ENCODE results near the gene INA.

INA gene

GRCh38 chr10:103280031-103280430, 3.1 kb downstream of the INA start:
- no peak overlapping the region for H3K4me3 ChIP-seq
- no peaks in the 10 kb centered on the region for H3K9me3 ChIP-seq (ENCODE audit: low read depth, low read length)
- H3K9ac ChIP-seq (ENCODE audit: insufficient read length) = no peak overlapping the region
- no peak for DNase-seq (ENCODE audit: low read depth, low spot score)
- no peak for TF ChIP-seq POLR2AphosphoS5 (IDR thresholded peaks at IDR 0.05; ENCODE audit: borderline replicate concordance, low read depth, low read length)
- TF ChIP-seq FOXP2 (optimal IDR thresholded peaks at IDR 0.05; ENCODE audit: control extremely low read depth, extremely low read length, insufficient read depth) = no peak
- TF ChIP-seq EZH2 (IDR thresholded peaks at IDR 0.05) = no peak
- no peaks in the 10 kb centered on the region for H3K36me3 ChIP-seq (ENCODE audit: insufficient read depth, low read length)
- no peak overlapping the region for H3K27ac ChIP-seq

GRCh38 chr10:103280506-103280905, 3.6 kb downstream of the INA start:
- H3K9ac ChIP-seq (ENCODE audit: insufficient read length) = no peak overlapping the region
- no peaks in the 10 kb centered on the region for H3K9me3 ChIP-seq (ENCODE audit: low read depth, low read length)
- no peaks in the 10 kb centered on the region for H3K36me3 ChIP-seq (ENCODE audit: insufficient read depth, low read length)
- no peak for TF ChIP-seq FOXP2 (optimal IDR thresholded peaks at IDR 0.05; ENCODE audit: control extremely low read depth, extremely low read length, insufficient read depth)
- no peak for TF ChIP-seq EZH2 (IDR thresholded peaks at IDR 0.05)
- no peak for TF ChIP-seq POLR2AphosphoS5 (IDR thresholded peaks at IDR 0.05; ENCODE audit: borderline replicate concordance, low read depth, low read length)
- no peak overlapping the region for H3K4me3 ChIP-seq
- DNase-seq (ENCODE audit: low read depth, low spot score) = no peak
- H3K27ac ChIP-seq = no peak overlapping the region

GRCh38 chr10:103281753-103282152, 4.8 kb downstream of the INA start:
- Histone ChIP-seq H3K4me3 (no peak overlapping the region), H3K9me3 (ENCODE audit: low read depth, low read length) (no peaks in the 10 kb centered on the region), H3K9ac (ENCODE audit: insufficient read length) (no peak overlapping the region), H3K27ac (no peak overlapping the region), H3K36me3 (ENCODE audit: insufficient read depth, low read length) (no peaks in the 10 kb centered on the region)
- TF ChIP-seq EZH2 (IDR thresholded peaks at IDR 0.05) (no peak), POLR2AphosphoS5 (IDR thresholded peaks at IDR 0.05; ENCODE audit: borderline replicate concordance, low read depth, low read length) (no peak), FOXP2 (optimal IDR thresholded peaks at IDR 0.05; ENCODE audit: control extremely low read depth, extremely low read length, insufficient read depth) (no peak)
- no peak for DNase-seq (ENCODE audit: low read depth, low spot score)

GRCh38 chr10:103282961-103283360, 6.0 kb downstream of the INA start:
- Histone ChIP-seq H3K4me3 (no peak overlapping the region), H3K27ac (no peak overlapping the region), H3K9me3 (ENCODE audit: low read depth, low read length) (no peaks in the 10 kb centered on the region), H3K36me3 (ENCODE audit: insufficient read depth, low read length) (no peaks in the 10 kb centered on the region), H3K9ac (ENCODE audit: insufficient read length) (no peak overlapping the region)
- no peak for TF ChIP-seq EZH2 (IDR thresholded peaks at IDR 0.05)
- TF ChIP-seq POLR2AphosphoS5 (IDR thresholded peaks at IDR 0.05; ENCODE audit: borderline replicate concordance, low read depth, low read length) = no peak
- TF ChIP-seq FOXP2 (optimal IDR thresholded peaks at IDR 0.05; ENCODE audit: control extremely low read depth, extremely low read length, insufficient read depth) = no peak
- DNase-seq (ENCODE audit: low read depth, low spot score) = no peak

GRCh38 chr10:103284170-103284569, 7.2 kb downstream of the INA start:
- H3K4me3 ChIP-seq = no peak overlapping the region
- no peaks in the 10 kb centered on the region for H3K36me3 ChIP-seq (ENCODE audit: insufficient read depth, low read length)
- TF ChIP-seq EZH2 (IDR thresholded peaks at IDR 0.05) (no peak), POLR2AphosphoS5 (IDR thresholded peaks at IDR 0.05; ENCODE audit: borderline replicate concordance, low read depth, low read length) (no peak), FOXP2 (optimal IDR thresholded peaks at IDR 0.05; ENCODE audit: control extremely low read depth, extremely low read length, insufficient read depth) (no peak)
- no peaks in the 10 kb centered on the region for H3K9me3 ChIP-seq (ENCODE audit: low read depth, low read length)
- no peak overlapping the region for H3K9ac ChIP-seq (ENCODE audit: insufficient read length)
- no peak for DNase-seq (ENCODE audit: low read depth, low spot score)
- no peak overlapping the region for H3K27ac ChIP-seq

GRCh38 chr10:103287992-103288391, 11.1 kb downstream of the INA start:
- TF ChIP-seq FOXP2 (optimal IDR thresholded peaks at IDR 0.05; ENCODE audit: control extremely low read depth, extremely low read length, insufficient read depth) = no peak
- TF ChIP-seq POLR2AphosphoS5 (IDR thresholded peaks at IDR 0.05; ENCODE audit: borderline replicate concordance, low read depth, low read length) = no peak
- TF ChIP-seq EZH2 (IDR thresholded peaks at IDR 0.05) = no peak
- Histone ChIP-seq H3K9ac (ENCODE audit: insufficient read length) (no peak overlapping the region), H3K36me3 (ENCODE audit: insufficient read depth, low read length) (no peaks in the 10 kb centered on the region), H3K27ac (no peak overlapping the region), H3K4me3 (no peak overlapping the region), H3K9me3 (ENCODE audit: low read depth, low read length) (no peaks in the 10 kb centered on the region)
- DNase-seq (ENCODE audit: low read depth, low spot score) = no peak

- Histone ChIP-seq H3K9ac (ENCODE audit: insufficient read length) (no peak overlapping the region), H3K27ac (no peak overlapping the region), H3K36me3 (ENCODE audit: insufficient read depth, low read length) (no peaks in the 10 kb centered on the region), H3K4me3 (no peak overlapping the region), H3K9me3 (ENCODE audit: low read depth, low read length) (no peaks in the 10 kb centered on the region)
- no peak for TF ChIP-seq FOXP2 (optimal IDR thresholded peaks at IDR 0.05; ENCODE audit: control extremely low read depth, extremely low read length, insufficient read depth)
- no peak for TF ChIP-seq EZH2 (IDR thresholded peaks at IDR 0.05)
- no peak for TF ChIP-seq POLR2AphosphoS5 (IDR thresholded peaks at IDR 0.05; ENCODE audit: borderline replicate concordance, low read depth, low read length)
- no peak for DNase-seq (ENCODE audit: low read depth, low spot score)
These were observed 14.7 kb downstream of the INA start for GRCh38 chr10:103291588-103291987.

- DNase-seq (ENCODE audit: low read depth, low spot score) = no peak
- no peak overlapping the region for H3K27ac ChIP-seq
- no peaks in the 10 kb centered on the region for H3K9me3 ChIP-seq (ENCODE audit: low read depth, low read length)
- TF ChIP-seq EZH2 (IDR thresholded peaks at IDR 0.05) = no peak
- TF ChIP-seq FOXP2 (optimal IDR thresholded peaks at IDR 0.05; ENCODE audit: control extremely low read depth, extremely low read length, insufficient read depth) = no peak
- TF ChIP-seq POLR2AphosphoS5 (IDR thresholded peaks at IDR 0.05; ENCODE audit: borderline replicate concordance, low read depth, low read length) = no peak
- H3K9ac ChIP-seq (ENCODE audit: insufficient read length) = no peak overlapping the region
- no peak overlapping the region for H3K4me3 ChIP-seq
- H3K36me3 ChIP-seq (ENCODE audit: insufficient read depth, low read length) = no peaks in the 10 kb centered on the region
These were observed 18.6 kb downstream of the INA start for GRCh38 chr10:103295374-103296015.

- H3K36me3 ChIP-seq (ENCODE audit: insufficient read depth, low read length) = no peaks in the 10 kb centered on the region; the same call in 1 of the 2 replicates
- H3K27ac ChIP-seq = no peak overlapping the region
- no peak overlapping the region for H3K9ac ChIP-seq (ENCODE audit: insufficient read length)
- H3K4me3 ChIP-seq = no peak overlapping the region
- TF ChIP-seq POLR2AphosphoS5 (IDR thresholded peaks at IDR 0.05; ENCODE audit: borderline replicate concordance, low read depth, low read length) (no peak), EZH2 (IDR thresholded peaks at IDR 0.05) (no peak), FOXP2 (optimal IDR thresholded peaks at IDR 0.05; ENCODE audit: control extremely low read depth, extremely low read length, insufficient read depth) (no peak)
- DNase-seq (ENCODE audit: low read depth, low spot score) = no peak
- no peaks in the 10 kb centered on the region for H3K9me3 ChIP-seq (ENCODE audit: low read depth, low read length)
These were observed 30.7 kb downstream of the INA start for GRCh38 chr10:103307594-103307993.
